ENCODE measurements around the gene ITPR2.

DNA sequence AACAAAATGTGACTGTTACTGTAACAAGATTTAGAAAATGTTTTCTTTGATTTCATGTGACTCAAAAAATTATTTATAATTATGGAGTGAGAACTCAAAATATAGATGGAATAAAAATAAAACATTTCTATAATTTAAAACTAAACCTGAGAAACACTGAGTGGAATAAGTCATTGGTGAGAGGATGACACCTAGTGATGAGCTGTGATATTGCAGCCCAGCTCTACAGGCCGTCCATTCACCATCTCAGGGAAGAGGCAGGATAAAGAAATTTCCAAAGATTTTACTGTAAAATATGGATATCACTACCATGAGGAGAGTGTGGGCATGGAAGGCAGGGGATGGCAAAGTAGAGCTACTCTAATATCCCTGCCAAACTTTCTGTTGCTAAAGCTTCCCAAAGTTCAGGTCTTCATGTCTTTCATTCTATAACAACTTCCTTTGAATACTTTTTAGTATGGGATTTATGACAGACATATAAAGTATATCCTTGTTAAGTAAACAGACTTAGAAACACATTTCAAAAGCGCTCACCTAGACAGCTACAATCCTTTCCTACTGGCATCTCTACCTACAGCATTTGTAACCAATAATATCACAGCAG, 308.0 kb downstream of the ITPR2 start:
- TF ChIP-seq, protein P1, sequence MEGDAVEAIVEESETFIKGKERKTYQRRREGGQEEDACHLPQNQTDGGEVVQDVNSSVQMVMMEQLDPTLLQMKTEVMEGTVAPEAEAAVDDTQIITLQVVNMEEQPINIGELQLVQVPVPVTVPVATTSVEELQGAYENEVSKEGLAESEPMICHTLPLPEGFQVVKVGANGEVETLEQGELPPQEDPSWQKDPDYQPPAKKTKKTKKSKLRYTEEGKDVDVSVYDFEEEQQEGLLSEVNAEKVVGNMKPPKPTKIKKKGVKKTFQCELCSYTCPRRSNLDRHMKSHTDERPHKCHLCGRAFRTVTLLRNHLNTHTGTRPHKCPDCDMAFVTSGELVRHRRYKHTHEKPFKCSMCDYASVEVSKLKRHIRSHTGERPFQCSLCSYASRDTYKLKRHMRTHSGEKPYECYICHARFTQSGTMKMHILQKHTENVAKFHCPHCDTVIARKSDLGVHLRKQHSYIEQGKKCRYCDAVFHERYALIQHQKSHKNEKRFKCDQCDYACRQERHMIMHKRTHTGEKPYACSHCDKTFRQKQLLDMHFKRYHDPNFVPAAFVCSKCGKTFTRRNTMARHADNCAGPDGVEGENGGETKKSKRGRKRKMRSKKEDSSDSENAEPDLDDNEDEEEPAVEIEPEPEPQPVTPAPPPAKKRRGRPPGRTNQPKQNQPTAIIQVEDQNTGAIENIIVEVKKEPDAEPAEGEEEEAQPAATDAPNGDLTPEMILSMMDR (IDR thresholded peaks at IDR 0.05; ENCODE audit: low read length): peak; percentile 68
- no peak for TF ChIP-seq EZH2 (IDR thresholded peaks at IDR 0.05; ENCODE audit: borderline replicate concordance, low read length)

Measured in OCI-LY1 (cell line).